WTC11 (cell line): ENCODE results near the gene GLT1D1.

ENCODE experiments used
- ATF1 ChIP-seq: sonication (generic); formaldehyde crosslinking; IDR thresholded peaks from 2 replicates; pipeline ENCODE4 v1.8.1; 2023; ENCODE audit warnings: mild to moderate bottlenecking, moderate library complexity, missing genetic modification reagents
- CTCF ChIP-seq: fragments of 200-600 bp; IDR thresholded peaks from 2 replicates; pipeline ENCODE4 v1.8.0; 2022; ENCODE audit warnings: antibody characterized with exemption
- ESRRA ChIP-seq: sonication (generic); formaldehyde crosslinking; IDR thresholded peaks from 2 replicates; pipeline ENCODE4 v1.8.1; 2022; ENCODE audit warnings: mild to moderate bottlenecking, missing genetic modification reagents, borderline replicate concordance
- MAX ChIP-seq: sonication (generic); formaldehyde crosslinking; IDR thresholded peaks from 2 replicates; pipeline ENCODE4 v1.8.0; 2022; ENCODE audit warnings: mild to moderate bottlenecking, missing genetic modification reagents
- NFE2L1 ChIP-seq: sonication (generic); formaldehyde crosslinking; IDR thresholded peaks from 2 replicates; pipeline ENCODE4 v1.8.1; 2023; ENCODE audit warnings: missing genetic modification reagents
- PREB ChIP-seq: sonication (generic); formaldehyde crosslinking; IDR thresholded peaks from 2 replicates; pipeline ENCODE4 v1.8.1; 2022; ENCODE audit warnings: mild to moderate bottlenecking, missing genetic modification reagents, moderate library complexity, borderline replicate concordance
- TEAD4 ChIP-seq: sonication (generic); formaldehyde crosslinking; IDR thresholded peaks from 2 replicates; pipeline ENCODE4 v1.8.0; 2022; ENCODE audit warnings: mild to moderate bottlenecking, missing genetic modification reagents
- ZNF138 ChIP-seq: sonication (generic); formaldehyde crosslinking; conservative IDR thresholded peaks from 2 replicates; pipeline ENCODE4 v1.8.1; 2022; ENCODE audit warnings: mild to moderate bottlenecking, moderate library complexity, missing genetic modification reagents

- no peak for TF ChIP-seq CTCF
- TF ChIP-seq ESRRA = no peak
- TF ChIP-seq ATF1 (CRISPR knock-in tag) = no peak
- TF ChIP-seq NFE2L1 (CRISPR knock-in tag) = no peak
- no peak for TF ChIP-seq TEAD4 (CRISPR knock-in tag)
- TF ChIP-seq PREB = no peak
- TF ChIP-seq ZNF138 (CRISPR knock-in tag) = no peak
- no peak for TF ChIP-seq MAX (CRISPR knock-in tag)
Measured at GRCh38 chr12:128994856-128995255, 141.6 kb downstream of the GLT1D1 start.
